Nephron (organoid): ENCODE measurements around the gene B3GALT5.

ENCODE experiments used
- H3K27ac Mint-ChIP-seq, 3 experiments: 2 replicates each; pipeline ENCODE4 v1.8.0; 2020; ENCODE audit warnings: mixed read lengths in 3 of 3, mild to moderate bottlenecking in 2 of 3, moderate library complexity in 1 of 3
- H3K27me3 Mint-ChIP-seq: 2 replicates; pipeline ENCODE4 v1.8.0; 2021; ENCODE audit warnings: low read depth, mild to moderate bottlenecking, moderate library complexity, mixed read lengths
- H3K36me3 Mint-ChIP-seq: 2 replicates; pipeline ENCODE4 v1.8.0; 2020; ENCODE audit warnings: low read depth, mixed read lengths
- H3K4me1 Mint-ChIP-seq: 2 replicates; pipeline ENCODE4 v1.8.0; 2020; ENCODE audit warnings: mixed read lengths
- H3K4me3 Mint-ChIP-seq, 3 experiments: 2 replicates each; pipeline ENCODE4 v1.8.0; 2020; ENCODE audit warnings: mild to moderate bottlenecking in 3 of 3, mixed read lengths in 3 of 3, moderate library complexity in 2 of 3
- H3K9me3 Mint-ChIP-seq: 2 replicates; pipeline ENCODE4 v1.8.0; 2020; ENCODE audit warnings: mixed read lengths
- CTCF ChIP-seq, 3 experiments: fragments of 200-600 bp; sonication (generic); IDR thresholded peaks; one replicate each; pipeline ENCODE4 v1.5.0; 2021; ENCODE audit warnings: antibody characterized with exemption in 3 of 3; ENCODE audit not compliant: unreplicated experiment in 3 of 3

B3GALT5 gene

GRCh38 chr21:39628385-39628784, 15.6 kb downstream of the B3GALT5 start:
- TF ChIP-seq CTCF (IDR thresholded peaks at IDR 0.05; ENCODE audit: unreplicated experiment in 3 of 3) = no peak
- Mint-ChIP-seq H3K27ac (no peak overlapping the region), H3K36me3 (peaks cover 5% of the 10 kb centered on the region), H3K4me1 (no peaks in the 10 kb centered on the region), H3K4me3 (no peak overlapping the region), H3K9me3 (peaks cover 23% of the 10 kb centered on the region), H3K27me3 (peaks cover 4% of the 10 kb centered on the region)

GRCh38 chr21:39630191-39630591, 17.5 kb downstream of the B3GALT5 start:
- H3K27ac Mint-ChIP-seq = no peak overlapping the region
- no peaks in the 10 kb centered on the region for H3K4me1 Mint-ChIP-seq
- peaks cover 13% of the 10 kb centered on the region for H3K9me3 Mint-ChIP-seq
- no peak overlapping the region for H3K4me3 Mint-ChIP-seq
- no peak for TF ChIP-seq CTCF (IDR thresholded peaks at IDR 0.05; ENCODE audit: unreplicated experiment in 3 of 3)
- no peaks in the 10 kb centered on the region for H3K36me3 Mint-ChIP-seq
- peaks cover 4% of the 10 kb centered on the region for H3K27me3 Mint-ChIP-seq

- H3K9me3 Mint-ChIP-seq = peaks cover 11% of the 10 kb centered on the region
- peaks cover 2% of the 10 kb centered on the region for H3K4me1 Mint-ChIP-seq
- H3K27ac Mint-ChIP-seq = no peak overlapping the region
- no peaks in the 10 kb centered on the region for H3K36me3 Mint-ChIP-seq
- no peak overlapping the region for H3K4me3 Mint-ChIP-seq
- peaks cover 4% of the 10 kb centered on the region for H3K27me3 Mint-ChIP-seq
- no peak for TF ChIP-seq CTCF (IDR thresholded peaks at IDR 0.05; ENCODE audit: unreplicated experiment in 3 of 3)
These were observed 18.1 kb downstream of the B3GALT5 start for GRCh38 chr21:39630827-39631226.

- H3K4me1 Mint-ChIP-seq = peaks cover 7% of the 10 kb centered on the region
- H3K4me3 Mint-ChIP-seq = no peak overlapping the region
- H3K9me3 Mint-ChIP-seq = no peaks in the 10 kb centered on the region
- no peak for TF ChIP-seq CTCF (IDR thresholded peaks at IDR 0.05; ENCODE audit: unreplicated experiment in 3 of 3)
- no peak overlapping the region for H3K27ac Mint-ChIP-seq
- no peaks in the 10 kb centered on the region for H3K36me3 Mint-ChIP-seq
- peaks cover 5% of the 10 kb centered on the region for H3K27me3 Mint-ChIP-seq
These were observed 19.3 kb downstream of the B3GALT5 start for GRCh38 chr21:39631842-39632562.

- no peaks in the 10 kb centered on the region for H3K36me3 Mint-ChIP-seq
- peaks cover 4% of the 10 kb centered on the region for H3K27me3 Mint-ChIP-seq
- no peak overlapping the region for H3K27ac Mint-ChIP-seq
- no peak overlapping the region for H3K4me3 Mint-ChIP-seq
- peaks cover 7% of the 10 kb centered on the region for H3K4me1 Mint-ChIP-seq
- TF ChIP-seq CTCF (IDR thresholded peaks at IDR 0.05; ENCODE audit: unreplicated experiment in 3 of 3) = no peak
- no peaks in the 10 kb centered on the region for H3K9me3 Mint-ChIP-seq
These were observed 20.2 kb downstream of the B3GALT5 start for GRCh38 chr21:39632796-39633442.

GRCh38 chr21:39633770-39634181, 21.0 kb downstream of the B3GALT5 start:
- Mint-ChIP-seq H3K4me3 (no peak overlapping the region), H3K27ac (peak overlapping the region in 1 of 3 experiments; percentile 17), H3K36me3 (no peaks in the 10 kb centered on the region), H3K4me1 (peaks cover 13% of the 10 kb centered on the region), H3K9me3 (no peaks in the 10 kb centered on the region), H3K27me3 (peaks cover 9% of the 10 kb centered on the region)
- no peak for TF ChIP-seq CTCF (IDR thresholded peaks at IDR 0.05; ENCODE audit: unreplicated experiment in 3 of 3)
